ENCODE results near the gene IMP3. TPM values are rescaled to one million over a fixed set of nuclear protein-coding genes. Genes with fewer than 3 reads are reported as not detected.

IMP3 gene
- total RNA-seq, 1 donor from 2014 or later = 90.1 TPM

Other genes starting within 250 kb of the IMP3 start
- 110 and 117 TPM in 2 replicates for gene SIN3A, start 188.5 kb downstream of the IMP3 start, total RNA-seq
- 40.8 and 41.3 TPM in 2 replicates for gene PTPN9, start 60.9 kb downstream of the IMP3 start, total RNA-seq
- 30.8 and 31.1 TPM in 2 replicates for gene SNUPN, start 14.5 kb downstream of the IMP3 start, total RNA-seq
- 2.6 and 3.0 TPM in 2 replicates for gene SNX33, start 7.7 kb upstream of the IMP3 start, total RNA-seq
- gene CSPG4, start 72.6 kb upstream of the IMP3 start, total RNA-seq = not detected in 2 replicates
- 29.6 and 30.0 TPM in 2 replicates for gene UBE2Q2, start 203.2 kb upstream of the IMP3 start, total RNA-seq

Data from T-helper 1 cell treated with Interleukin-12 subunit alpha and Interleukin-12 subunit beta and Interleukin-4 antibody, amounts not matched to agents 30 ng/mL and 1 ng/mL, for 36 hours (primary cell).